BLaER1 treated with 17β-estradiol and CSF1 and Interleukin-3, amounts not matched to agents 10 nM and 100 nM (cell line): ENCODE data around the gene SLCO3A1.

Experiments used
- H3K27ac ChIP-seq, 11 experiments: shearing (Covaris generic); formaldehyde crosslinking; 2 replicates each; pipeline ENCODE4 v1.8.1; 2022
- H3K27me3 ChIP-seq, 11 experiments: shearing (Covaris generic); formaldehyde crosslinking; 2 replicates each; pipeline ENCODE4 v1.8.1; 2022
- H3K36me3 ChIP-seq, 11 experiments: shearing (Covaris generic); formaldehyde crosslinking; 2 replicates each; pipeline ENCODE4 v1.8.1; 2022
- H3K4me1 ChIP-seq, 10 experiments: shearing (Covaris generic); formaldehyde crosslinking; 2 replicates each; pipeline ENCODE4 v1.8.1; 2022
- H3K4me2 ChIP-seq, 11 experiments: shearing (Covaris generic); formaldehyde crosslinking; 2 replicates each; pipeline ENCODE4 v1.8.1; 2022
- H3K4me3 ChIP-seq, 10 experiments: shearing (Covaris generic); formaldehyde crosslinking; 2 replicates each; pipeline ENCODE4 v1.8.1; 2022
- H3K9ac ChIP-seq, 11 experiments: shearing (Covaris generic); formaldehyde crosslinking; 2 replicates each; pipeline ENCODE4 v1.8.1; 2022
- H3K9me3 ChIP-seq, 11 experiments: shearing (Covaris generic); formaldehyde crosslinking; replicated peaks in 1 of 11; 2 replicates each; pipeline ENCODE4 v1.8.1; 2022
- H4K20me1 ChIP-seq, 11 experiments: shearing (Covaris generic); formaldehyde crosslinking; 2 replicates each; pipeline ENCODE4 v1.8.1; 2022
- Cebpa-rat ChIP-seq, 11 experiments: shearing (Covaris generic); IDR thresholded peaks; 2 replicates each; pipeline ENCODE4 v1.8.1; 2022

Gene SLCO3A1

DNA sequence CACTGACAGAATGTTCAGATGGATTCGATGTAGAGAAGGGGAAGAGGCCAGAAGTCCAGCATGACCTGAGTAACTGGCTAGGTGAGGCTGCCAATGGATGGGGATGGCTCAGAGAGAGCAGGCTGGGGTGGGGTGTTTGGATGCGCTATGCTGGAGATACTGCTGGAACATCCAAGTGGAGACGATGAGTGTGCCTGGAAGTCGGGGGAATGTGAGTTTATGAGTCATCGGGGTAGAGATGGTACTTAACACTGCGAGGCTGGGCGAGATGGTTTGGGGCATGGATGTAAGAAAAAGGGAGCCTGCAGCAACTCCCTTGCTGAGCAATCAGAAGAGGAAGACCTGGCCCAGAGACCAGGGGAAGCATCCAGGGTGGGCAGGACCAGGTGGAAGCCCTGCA is 180.7 kb downstream of the SLCO3A1 start:
- H3K36me3 ChIP-seq, result 0 out of 22 replicates have a peak, but pooled peaks cover 0 to 3% (median 0%) of the 10 kb centered on the region in 11 experiments
- peaks cover 8 to 17% (median 11%) of the 10 kb centered on the region in 11 experiments for H3K9me3 ChIP-seq
- no peak for TF ChIP-seq Cebpa-rat (IDR thresholded peaks at IDR 0.05)

DNA sequence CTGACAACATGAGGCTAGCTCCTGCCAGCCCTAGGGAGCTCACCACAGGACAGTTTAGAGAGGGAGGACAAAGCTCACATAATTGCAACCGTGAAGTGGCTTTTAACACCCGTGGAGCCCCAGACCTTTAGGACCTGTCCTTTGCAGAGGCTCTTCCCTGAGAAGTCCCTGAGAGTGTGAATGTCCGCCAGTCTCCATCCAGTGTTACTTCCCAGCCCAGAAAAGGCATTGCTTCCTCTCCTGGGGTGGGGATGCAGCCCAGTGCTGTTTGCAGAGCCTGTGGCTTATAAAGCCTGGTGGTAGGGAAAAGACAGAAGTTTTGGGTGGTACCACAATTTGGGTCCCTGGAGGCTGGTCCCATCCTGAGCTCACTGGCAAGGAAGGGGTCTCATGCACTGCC is 182.0 kb downstream of the SLCO3A1 start:
- 0 out of 22 replicates have a peak, but pooled peaks cover 0 to 3% (median 0%) of the 10 kb centered on the region in 11 experiments for H3K36me3 ChIP-seq
- peaks cover 0 to 9% (median 0%) of the 10 kb centered on the region in 10 experiments; a peak in 4 of 20 replicates for H3K4me1 ChIP-seq
- H3K27me3 ChIP-seq, result no peaks in the 10 kb centered on the region
- H3K9me3 ChIP-seq, result peaks cover 14 to 23% (median 18%) of the 10 kb centered on the region in 11 experiments
- H4K20me1 ChIP-seq, result peaks cover 0 to 7% (median 0%) of the 10 kb centered on the region in 11 experiments; a peak in 3 of 22 replicates
- no peak overlapping the region for H3K27ac ChIP-seq
- no peak for TF ChIP-seq Cebpa-rat (IDR thresholded peaks at IDR 0.05)
- H3K9ac ChIP-seq, result no peak overlapping the region
- H3K4me2 ChIP-seq, result no peak overlapping the region; a peak in 1 of 22 replicates
- H3K4me3 ChIP-seq, result no peak overlapping the region

More for the DNA sequence above, 180.7 kb downstream of the SLCO3A1 start:
- H3K27ac ChIP-seq, result no peak overlapping the region
- peaks cover 0 to 8% (median 0%) of the 10 kb centered on the region in 11 experiments; a peak in 4 of 22 replicates for H4K20me1 ChIP-seq
- no peak overlapping the region for H3K4me2 ChIP-seq
- H3K9ac ChIP-seq, result no peak overlapping the region
- peaks cover 0 to 9% (median under 1%) of the 10 kb centered on the region in 10 experiments; a peak in 6 of 20 replicates for H3K4me1 ChIP-seq
- H3K27me3 ChIP-seq, result no peaks in the 10 kb centered on the region
- no peak overlapping the region for H3K4me3 ChIP-seq

DNA sequence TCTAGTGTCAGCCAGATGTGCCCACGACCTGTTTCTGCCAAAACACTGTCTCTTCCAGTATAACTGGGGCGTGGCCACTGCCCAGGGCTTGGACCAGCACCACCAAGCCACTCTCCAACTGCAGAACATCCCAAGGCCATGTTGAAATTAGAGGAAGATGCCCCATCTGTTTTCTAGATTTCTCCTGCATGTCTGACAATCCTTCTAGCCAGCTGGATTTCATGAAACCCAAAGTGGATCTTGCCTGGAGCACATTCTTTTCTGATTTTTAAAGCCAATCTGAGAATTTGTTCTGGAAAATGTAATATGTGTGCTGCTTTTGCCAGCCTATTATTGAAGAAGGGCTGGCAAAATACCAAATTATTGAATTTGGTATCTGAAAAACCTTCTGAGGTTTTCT is 182.5 kb downstream of the SLCO3A1 start:
- H4K20me1 ChIP-seq, result peaks cover 0 to 7% (median 0%) of the 10 kb centered on the region in 11 experiments; a peak in 3 of 22 replicates
- H3K4me3 ChIP-seq, result no peak overlapping the region
- H3K27ac ChIP-seq, result no peak overlapping the region
- H3K9ac ChIP-seq, result no peak overlapping the region
- 0 out of 22 replicates have a peak, but pooled peaks cover 0 to 3% (median 0%) of the 10 kb centered on the region in 11 experiments for H3K36me3 ChIP-seq
- no peak for TF ChIP-seq Cebpa-rat (IDR thresholded peaks at IDR 0.05)
- peaks cover 14 to 23% (median 18%) of the 10 kb centered on the region in 11 experiments for H3K9me3 ChIP-seq
- H3K4me1 ChIP-seq, result peaks cover 0 to 9% (median 0%) of the 10 kb centered on the region in 10 experiments; a peak in 4 of 20 replicates
- H3K4me2 ChIP-seq, result no peak overlapping the region; a peak in 1 of 22 replicates
- no peaks in the 10 kb centered on the region for H3K27me3 ChIP-seq

DNA sequence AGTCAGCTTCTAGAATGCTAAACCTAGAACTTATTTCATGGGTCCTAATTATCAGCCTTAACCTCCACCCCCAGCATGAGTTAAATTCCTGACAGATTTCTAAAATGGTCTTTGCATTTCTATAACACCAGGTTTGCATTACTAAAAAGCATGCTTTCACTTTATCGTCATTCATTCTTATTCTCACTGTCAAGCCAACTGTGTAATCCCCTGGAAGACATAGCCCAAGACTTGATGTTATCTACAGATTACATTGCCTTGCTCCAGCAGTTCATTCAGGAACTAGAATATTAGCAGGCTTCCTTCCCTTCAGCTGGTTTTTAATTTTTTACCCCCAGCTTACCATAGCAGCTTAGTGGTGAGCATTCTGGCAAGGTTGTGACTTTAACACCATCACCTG is 184.0 kb downstream of the SLCO3A1 start:
- peaks cover 0 to 7% (median 0%) of the 10 kb centered on the region in 11 experiments; a peak in 3 of 22 replicates for H4K20me1 ChIP-seq
- peaks cover 14 to 23% (median 18%) of the 10 kb centered on the region in 11 experiments for H3K9me3 ChIP-seq
- 0 out of 22 replicates have a peak, but pooled peaks cover 0 to 3% (median 0%) of the 10 kb centered on the region in 11 experiments for H3K36me3 ChIP-seq
- H3K4me3 ChIP-seq, result no peak overlapping the region
- H3K27ac ChIP-seq, result no peak overlapping the region
- H3K27me3 ChIP-seq, result no peaks in the 10 kb centered on the region
- no peak for TF ChIP-seq Cebpa-rat (IDR thresholded peaks at IDR 0.05)
- H3K9ac ChIP-seq, result no peak overlapping the region
- no peak overlapping the region for H3K4me2 ChIP-seq
- H3K4me1 ChIP-seq, result peaks cover 0 to 9% (median 0%) of the 10 kb centered on the region in 10 experiments; a peak in 4 of 20 replicates

DNA sequence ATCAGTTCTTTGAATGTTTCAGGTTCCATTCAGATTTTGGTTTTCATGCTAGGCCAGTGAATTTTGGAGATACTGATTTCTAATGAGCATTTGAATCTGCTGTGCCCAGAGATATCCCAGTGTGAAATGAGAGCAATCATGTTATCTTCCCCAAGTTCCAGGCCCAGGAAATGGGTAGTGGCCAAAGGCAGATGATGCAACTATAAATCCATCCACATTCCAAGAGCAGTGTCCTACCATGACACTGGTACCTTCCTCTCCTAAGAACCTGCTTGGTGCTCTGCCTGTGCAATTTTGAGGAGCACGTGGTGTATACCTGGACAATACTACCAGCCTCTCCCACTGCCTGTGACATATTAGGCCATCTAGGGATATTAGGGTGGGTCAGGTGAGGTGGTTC is 186.8 kb downstream of the SLCO3A1 start:
- H3K4me3 ChIP-seq, result no peak overlapping the region
- 0 out of 22 replicates have a peak, but pooled peaks cover 0 to 3% (median 0%) of the 10 kb centered on the region in 11 experiments for H3K36me3 ChIP-seq
- peaks cover 0 to 9% (median 0%) of the 10 kb centered on the region in 10 experiments; a peak in 1 of 20 replicates for H3K4me1 ChIP-seq
- no peak overlapping the region for H3K27ac ChIP-seq
- no peak for TF ChIP-seq Cebpa-rat (IDR thresholded peaks at IDR 0.05)
- no peak overlapping the region for H3K9ac ChIP-seq
- H3K27me3 ChIP-seq, result no peaks in the 10 kb centered on the region
- peaks cover 0 to 15% (median 0%) of the 10 kb centered on the region in 11 experiments; a peak in 4 of 22 replicates for H4K20me1 ChIP-seq
- no peak overlapping the region for H3K4me2 ChIP-seq
- peaks cover 14 to 23% (median 18%) of the 10 kb centered on the region in 11 experiments for H3K9me3 ChIP-seq

DNA sequence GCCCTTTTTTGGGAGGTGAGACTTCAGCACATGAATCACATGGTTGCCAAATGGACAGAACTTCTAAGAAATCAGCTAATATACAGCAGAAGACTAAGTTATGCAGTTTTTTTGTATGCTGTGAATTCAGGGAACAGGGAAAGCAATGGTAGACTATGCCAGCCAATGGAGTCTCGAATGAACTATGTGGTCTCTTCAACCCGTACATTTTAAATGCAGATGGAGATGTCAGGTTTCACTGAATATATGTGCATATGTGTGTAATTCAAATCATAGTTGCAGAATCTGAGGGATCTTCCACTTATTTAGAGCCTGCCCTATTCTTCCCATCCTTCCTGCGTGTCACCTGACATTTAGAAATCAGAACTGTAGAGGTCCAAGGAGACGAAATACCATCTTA is 187.9 kb downstream of the SLCO3A1 start:
- Histone ChIP-seq H3K4me2 (no peak overlapping the region), H4K20me1 (peaks cover 0 to 15% (median 0%) of the 10 kb centered on the region in 11 experiments; a peak in 4 of 22 replicates), H3K27me3 (no peaks in the 10 kb centered on the region), H3K4me1 (peaks cover 0 to 9% (median 0%) of the 10 kb centered on the region in 10 experiments; a peak in 1 of 20 replicates), H3K9ac (no peak overlapping the region), H3K4me3 (no peak overlapping the region), H3K36me3 (0 out of 22 replicates have a peak, but pooled peaks cover 0 to 3% (median 0%) of the 10 kb centered on the region in 11 experiments), H3K9me3 (peaks cover 14 to 23% (median 18%) of the 10 kb centered on the region in 11 experiments), H3K27ac (no peak overlapping the region)
- TF ChIP-seq Cebpa-rat (IDR thresholded peaks at IDR 0.05), result no peak

DNA sequence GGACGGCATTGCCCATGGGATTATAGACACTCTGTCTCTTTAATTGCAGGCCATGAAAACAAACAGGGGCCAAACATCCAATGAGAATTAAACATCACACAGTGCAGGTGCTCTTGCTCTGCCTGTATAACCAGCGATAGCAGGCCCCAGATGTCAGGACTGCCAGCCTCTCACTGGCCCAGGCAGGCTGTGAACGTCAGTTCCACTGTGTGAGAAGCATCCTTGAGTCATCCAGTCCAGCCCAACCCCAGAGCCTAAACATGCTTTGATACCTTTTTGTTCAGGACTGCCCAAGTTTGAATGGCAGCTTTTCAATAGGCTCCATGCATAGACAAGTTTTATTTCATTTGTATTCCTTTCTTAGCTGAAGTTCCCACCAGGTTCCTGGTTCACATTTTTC is 189.8 kb downstream of the SLCO3A1 start:
- no peak for TF ChIP-seq Cebpa-rat (IDR thresholded peaks at IDR 0.05)
- no peak overlapping the region for H3K4me2 ChIP-seq
- H3K4me3 ChIP-seq, result no peak overlapping the region
- H3K9ac ChIP-seq, result no peak overlapping the region
- H3K27ac ChIP-seq, result no peak overlapping the region
- peaks cover 0 to 15% (median 0%) of the 10 kb centered on the region in 10 experiments; a peak in 1 of 20 replicates for H3K4me1 ChIP-seq
- peaks cover 0 to 21% (median 0%) of the 10 kb centered on the region in 11 experiments; a peak in 4 of 22 replicates for H4K20me1 ChIP-seq
- H3K9me3 ChIP-seq, result peaks cover 14 to 17% (median 15%) of the 10 kb centered on the region in 11 experiments
- H3K27me3 ChIP-seq, result no peaks in the 10 kb centered on the region
- H3K36me3 ChIP-seq, result 0 out of 22 replicates have a peak, but pooled peaks cover 0 to 3% (median 0%) of the 10 kb centered on the region in 11 experiments

DNA sequence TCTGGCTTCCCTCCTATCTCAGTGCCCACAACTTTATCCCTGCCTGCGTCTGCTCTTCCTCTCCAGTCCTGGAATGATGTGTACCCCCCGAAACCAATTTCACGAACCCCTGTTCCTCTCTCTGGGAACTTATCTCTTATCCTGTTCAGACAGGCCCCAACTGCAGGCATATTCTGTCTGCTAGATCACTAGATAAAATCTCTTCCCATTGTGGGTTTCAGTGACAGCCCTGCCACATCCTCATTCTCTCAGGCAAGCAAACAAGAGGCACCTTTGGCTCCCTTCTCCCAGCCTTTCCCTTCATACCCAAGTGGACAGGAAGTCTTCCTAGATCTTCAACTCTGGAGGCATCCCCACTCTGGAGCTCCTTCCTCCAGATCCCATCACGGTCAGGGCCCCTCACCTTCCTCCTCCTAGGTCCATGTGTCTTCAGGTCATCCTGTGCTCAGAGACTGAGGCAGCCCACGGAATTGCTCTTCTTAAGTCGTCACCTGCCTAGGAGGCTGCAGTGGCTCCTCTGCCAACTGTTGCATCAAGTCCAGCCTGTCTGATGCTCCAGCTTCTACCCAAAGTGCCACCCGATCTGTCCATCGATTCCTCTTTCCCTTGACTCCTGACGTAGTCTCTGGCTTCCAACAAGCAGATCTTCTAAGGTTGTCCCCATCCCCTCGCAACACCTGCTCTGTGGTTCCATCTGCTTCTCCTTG is 190.8 kb downstream of the SLCO3A1 start:
- no peak overlapping the region for H3K27ac ChIP-seq
- H3K4me1 ChIP-seq, result peaks cover 0 to 18% (median 0%) of the 10 kb centered on the region in 10 experiments; a peak in 1 of 20 replicates
- H4K20me1 ChIP-seq, result peaks cover 0 to 21% (median 0%) of the 10 kb centered on the region in 11 experiments; a peak in 4 of 22 replicates
- peaks cover 4 to 6% (median 5%) of the 10 kb centered on the region in 11 experiments; a peak in 14 of 22 replicates for H3K9me3 ChIP-seq
- no peaks in the 10 kb centered on the region for H3K36me3 ChIP-seq
- no peak overlapping the region for H3K9ac ChIP-seq
- TF ChIP-seq Cebpa-rat (IDR thresholded peaks at IDR 0.05), result no peak
- no peak overlapping the region for H3K4me3 ChIP-seq
- peak overlapping the region in 1 of 11 experiments; percentile 27; a peak in 1 of 22 replicates for H3K4me2 ChIP-seq
- H3K27me3 ChIP-seq, result no peaks in the 10 kb centered on the region

DNA sequence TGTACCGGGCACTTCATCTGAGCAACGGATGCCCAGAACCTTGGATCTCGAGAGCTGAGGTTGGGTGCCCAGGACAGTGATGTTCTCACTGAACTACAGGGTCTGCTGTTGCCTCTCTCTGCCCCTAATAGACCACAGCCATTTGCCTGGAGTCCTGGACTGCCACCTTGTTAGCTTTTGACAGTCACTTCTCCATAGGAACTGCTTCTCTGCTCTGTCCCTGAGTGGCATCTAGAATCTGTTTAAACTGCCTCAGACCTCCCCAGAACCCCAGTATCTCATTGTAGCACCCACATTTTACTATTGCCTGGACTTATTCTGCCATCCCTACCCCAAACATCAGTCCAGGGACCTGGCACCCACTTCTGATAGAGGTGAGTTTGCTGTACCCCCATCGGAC is 194.4 kb downstream of the SLCO3A1 start:
- H3K27ac ChIP-seq, result no peak overlapping the region
- no peak overlapping the region for H3K9ac ChIP-seq
- no peaks in the 10 kb centered on the region for H3K27me3 ChIP-seq
- H3K36me3 ChIP-seq, result no peaks in the 10 kb centered on the region
- no peaks in the 10 kb centered on the region for H3K9me3 ChIP-seq
- TF ChIP-seq Cebpa-rat (IDR thresholded peaks at IDR 0.05), result no peak
- H3K4me2 ChIP-seq, result peak overlapping the region in 2 of 11 experiments; percentile 3 to 6; a peak in 1 of 22 replicates
- H3K4me3 ChIP-seq, result no peak overlapping the region
- H4K20me1 ChIP-seq, result peaks cover 0 to 47% (median 0%) of the 10 kb centered on the region in 11 experiments; a peak in 5 of 22 replicates
- peaks cover 0 to 18% (median 0%) of the 10 kb centered on the region in 10 experiments; a peak in 1 of 20 replicates for H3K4me1 ChIP-seq
